Keratinocyte (primary cell): ENCODE data around the gene TIE1. TPM values are rescaled to one million over a fixed set of nuclear protein-coding genes. Genes with fewer than 3 reads are reported as not detected.

Experiments used
- DNase-seq: peaks from one replicate; pipeline ENCODE4 v3.0.0-alpha.2; 2011; ENCODE audit warnings: low read depth, missing footprints, low spot score
- FAIRE-seq: peaks from 2 replicates; lab custom pipeline; 2011; peaks lifted over from hg19 to GRCh38; lab: Jason Lieb, UNC
- H2AFZ ChIP-seq: 2 replicates; pipeline ENCODE4 v1.6.0; 2012; ENCODE audit warnings: low read length, control low read depth, inconsistent platforms; ENCODE audit not compliant: control insufficient read depth
- H3K27ac ChIP-seq: 2 replicates; pipeline ENCODE4 v1.5.1; 2011; ENCODE audit warnings: low read length; ENCODE audit not compliant: control insufficient read depth, insufficient read depth
- H3K27me3 ChIP-seq: 3 replicates; pipeline ENCODE4 v1.6.0; 2011; ENCODE audit warnings: low read length; ENCODE audit not compliant: control insufficient read depth, insufficient read depth; ENCODE audit errors: extremely low read depth
- H3K36me3 ChIP-seq, 2 experiments: 2 replicates in 1 of 2; 3 replicates in 1 of 2; pipeline ENCODE4 v1.5.1; 2011; ENCODE audit warnings: low read length in 2 of 2, mild to moderate bottlenecking in 1 of 2; ENCODE audit not compliant: control insufficient read depth in 2 of 2, insufficient read depth in 2 of 2; ENCODE audit errors: extremely low read depth in 1 of 2
- H3K4me1 ChIP-seq: 3 replicates; pipeline ENCODE4 v1.5.1; 2011; ENCODE audit warnings: low read length; ENCODE audit not compliant: control insufficient read depth, insufficient read depth; ENCODE audit errors: extremely low read depth
- H3K4me2 ChIP-seq: 3 replicates; pipeline ENCODE4 v1.6.0; 2011; ENCODE audit warnings: low read depth, low read length; ENCODE audit not compliant: control insufficient read depth, insufficient read depth; ENCODE audit errors: extremely low read depth
- H3K4me3 ChIP-seq, 3 experiments: fragments of 200-600 bp in 1 of 3; sonication (generic) in 1 of 3; 2 replicates in 2 of 3; 3 replicates in 1 of 3; pipeline ENCODE4 v1.5.1; 2011 to 2016; ENCODE audit warnings: low read length in 3 of 3, mild to moderate bottlenecking in 3 of 3, control low read depth in 2 of 3, inconsistent platforms in 1 of 3, low read depth in 1 of 3, mixed read lengths in 1 of 3, mixed run types in 1 of 3, moderate library complexity in 1 of 3; ENCODE audit not compliant: control insufficient read depth in 2 of 3, insufficient read depth in 2 of 3; ENCODE audit errors: extremely low read depth in 1 of 3
- H3K79me2 ChIP-seq: 2 replicates; pipeline ENCODE4 v1.6.0; 2012; ENCODE audit warnings: low read length; ENCODE audit not compliant: control insufficient read depth, insufficient read depth
- H3K9ac ChIP-seq: 3 replicates; pipeline ENCODE4 v1.6.0; 2011; ENCODE audit warnings: low read length; ENCODE audit not compliant: control insufficient read depth, insufficient read depth; ENCODE audit errors: extremely low read depth
- H3K9me1 ChIP-seq: 3 replicates; pipeline ENCODE4 v1.6.0; 2011; ENCODE audit warnings: low read length; ENCODE audit not compliant: control insufficient read depth, insufficient read depth; ENCODE audit errors: extremely low read depth
- H3K9me3 ChIP-seq: 2 replicates; pipeline ENCODE4 v1.5.1; 2012; ENCODE audit warnings: low read depth, low read length; ENCODE audit not compliant: control insufficient read depth
- H4K20me1 ChIP-seq: 3 replicates; pipeline ENCODE4 v1.6.0; 2011; ENCODE audit warnings: low read length; ENCODE audit not compliant: control insufficient read depth, insufficient read depth; ENCODE audit errors: extremely low read depth
- EZH2 ChIP-seq: IDR thresholded peaks from one replicate; pipeline ENCODE4 v1.6.1; 2012; ENCODE audit warnings: inconsistent platforms, mild to moderate bottlenecking, low read length, moderate library complexity
- dilution Hi-C: fragments of 300-500 bp; cut with MboI; formaldehyde crosslinking; loops from one replicate; pipeline ENCODE4 v1.7.0; 2020; ENCODE audit warnings: low sequenced_read_pairs; ENCODE audit not compliant: extremely low pct_ligation_motif_present
- polyA plus RNA-seq, 5 experiments: library from polyadenylated mRNA; depleted of rRNA in 3 of 5; stranded (reverse) in 3 of 5; stranded (forward) in 1 of 5; unstranded in 1 of 5; fragments of >200 nt; gene quantifications; 1 replicate in 1 of 5; 2 replicates in 3 of 5; 3 replicates in 1 of 5; pipeline versions ENCODE4 v1.2.1 to v1.2.3, GENCODE V29; 2011 to 2012; ENCODE audit warnings: missing spikeins in 2 of 5, low read depth in 1 of 5, low replicate concordance in 1 of 5
- TF ChIP-seq, protein P1 (sequence below), 3 experiments: IDR thresholded peaks in 1 of 3; conservative IDR thresholded peaks in 1 of 3; optimal IDR thresholded peaks in 1 of 3; 2 replicates in 2 of 3; 3 replicates in 1 of 3; pipeline versions ENCODE3 to v1.5.1; 2011; ENCODE audit warnings: low read length in 3 of 3, mild to moderate bottlenecking in 3 of 3, moderate library complexity in 2 of 3, control low read depth in 1 of 3, inconsistent platforms in 1 of 3; ENCODE audit not compliant: insufficient read depth in 2 of 3; ENCODE audit errors: extremely low read depth in 1 of 3

Gene TIE1
- polyA plus RNA-seq, 1 donor (not counting 4 experiments of a cell fraction or from before 2014, with no cell fraction given): not detected

DNA sequence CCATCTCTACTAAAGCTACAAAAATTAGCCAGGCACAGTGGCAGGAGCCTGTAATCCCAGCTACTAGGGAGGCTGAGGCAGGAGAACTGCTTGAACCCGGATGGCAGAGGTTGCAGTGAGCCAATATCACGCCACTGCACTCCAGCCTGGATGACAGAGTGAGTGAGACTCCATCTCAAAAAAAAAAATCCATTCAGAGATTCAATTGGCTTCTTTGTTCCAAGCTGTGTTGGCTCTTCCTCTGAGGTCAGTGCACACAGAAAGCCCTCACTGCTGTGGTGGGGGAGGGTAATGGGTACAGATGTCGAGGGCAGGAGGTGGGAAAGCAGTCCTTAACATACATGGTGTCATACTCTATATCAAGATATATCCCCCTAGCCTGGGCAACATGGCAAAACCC is 14.7 kb downstream of the TIE1 start:
- no peaks in the 10 kb centered on the region for H3K9me1 ChIP-seq
- DNase-seq: no peak
- H3K36me3 ChIP-seq: no peaks in the 10 kb centered on the region
- no peaks in the 10 kb centered on the region for H3K4me1 ChIP-seq
- dilution Hi-C loops: no loop called here
- no peak for FAIRE-seq
- peaks cover 4% of the 10 kb centered on the region for H3K27me3 ChIP-seq
- H3K9ac ChIP-seq: no peak overlapping the region
- H3K79me2 ChIP-seq: no peaks in the 10 kb centered on the region
- H2AFZ ChIP-seq: no peak overlapping the region
- no peak overlapping the region for H3K4me3 ChIP-seq
- no peak for TF ChIP-seq EZH2
- TF ChIP-seq, protein P1, sequence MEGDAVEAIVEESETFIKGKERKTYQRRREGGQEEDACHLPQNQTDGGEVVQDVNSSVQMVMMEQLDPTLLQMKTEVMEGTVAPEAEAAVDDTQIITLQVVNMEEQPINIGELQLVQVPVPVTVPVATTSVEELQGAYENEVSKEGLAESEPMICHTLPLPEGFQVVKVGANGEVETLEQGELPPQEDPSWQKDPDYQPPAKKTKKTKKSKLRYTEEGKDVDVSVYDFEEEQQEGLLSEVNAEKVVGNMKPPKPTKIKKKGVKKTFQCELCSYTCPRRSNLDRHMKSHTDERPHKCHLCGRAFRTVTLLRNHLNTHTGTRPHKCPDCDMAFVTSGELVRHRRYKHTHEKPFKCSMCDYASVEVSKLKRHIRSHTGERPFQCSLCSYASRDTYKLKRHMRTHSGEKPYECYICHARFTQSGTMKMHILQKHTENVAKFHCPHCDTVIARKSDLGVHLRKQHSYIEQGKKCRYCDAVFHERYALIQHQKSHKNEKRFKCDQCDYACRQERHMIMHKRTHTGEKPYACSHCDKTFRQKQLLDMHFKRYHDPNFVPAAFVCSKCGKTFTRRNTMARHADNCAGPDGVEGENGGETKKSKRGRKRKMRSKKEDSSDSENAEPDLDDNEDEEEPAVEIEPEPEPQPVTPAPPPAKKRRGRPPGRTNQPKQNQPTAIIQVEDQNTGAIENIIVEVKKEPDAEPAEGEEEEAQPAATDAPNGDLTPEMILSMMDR (optimal IDR thresholded peaks at IDR 0.05 in 1 of 3, IDR thresholded peaks at IDR 0.05 in 1 of 3, conservative IDR thresholded peaks at IDR 0.05 in 1 of 3; ENCODE audit: extremely low read depth in 1 of 3, insufficient read depth in 2 of 3, low read length in 3 of 3): no peak
- H3K4me2 ChIP-seq: no peak overlapping the region
- no peak overlapping the region for H3K27ac ChIP-seq
- no peaks in the 10 kb centered on the region for H3K9me3 ChIP-seq
- no peaks in the 10 kb centered on the region for H4K20me1 ChIP-seq

DNA sequence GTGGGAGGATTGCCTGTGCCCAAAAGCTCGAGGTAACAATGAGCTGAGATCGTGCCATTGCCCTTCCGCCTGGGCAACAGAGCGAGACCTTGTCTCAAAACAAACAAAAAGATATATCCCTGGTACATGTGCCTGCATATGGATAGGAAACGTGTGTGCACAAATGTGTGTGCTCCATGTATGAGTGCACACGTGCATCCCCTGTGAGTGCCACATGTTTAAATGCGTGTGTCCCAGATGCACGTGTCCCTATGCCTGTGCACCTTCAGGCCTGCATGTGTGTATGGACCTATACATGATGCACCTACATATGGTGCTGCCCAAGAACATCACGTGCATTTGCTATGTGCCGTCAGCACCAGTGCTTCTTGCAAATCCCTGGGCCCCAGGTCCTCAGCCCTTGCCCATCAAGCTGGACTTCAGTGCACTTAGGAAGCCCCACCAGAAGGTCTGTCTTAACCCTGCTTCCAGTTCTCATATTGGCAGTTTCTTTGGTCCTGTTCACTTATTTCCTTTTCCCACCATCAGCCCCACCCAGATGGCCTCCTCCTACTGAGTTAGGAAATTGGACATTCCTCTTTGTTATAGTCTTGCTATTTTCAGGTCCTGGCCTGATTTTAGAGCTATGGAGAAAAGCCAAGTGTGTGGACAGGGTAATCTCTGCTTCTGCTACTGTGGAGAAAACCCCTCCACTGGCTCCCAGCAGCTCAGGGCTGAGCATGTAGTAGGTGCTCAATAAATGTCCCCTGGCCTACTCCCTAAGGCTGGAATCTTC is 15.4 kb downstream of the TIE1 start:
- Histone ChIP-seq H3K9me1 (no peaks in the 10 kb centered on the region), H3K4me3 (no peak overlapping the region), H4K20me1 (no peaks in the 10 kb centered on the region), H3K27ac (no peak overlapping the region), H3K9ac (no peak overlapping the region), H3K27me3 (peaks cover 4% of the 10 kb centered on the region), H3K4me2 (no peak overlapping the region), H3K79me2 (no peaks in the 10 kb centered on the region), H2AFZ (no peak overlapping the region), H3K4me1 (no peaks in the 10 kb centered on the region), H3K36me3 (no peaks in the 10 kb centered on the region), H3K9me3 (no peaks in the 10 kb centered on the region)
- no peak for DNase-seq
- dilution Hi-C loops: no loop called here
- FAIRE-seq: no peak
- TF ChIP-seq EZH2: no peak
- TF ChIP-seq, protein P1 (optimal IDR thresholded peaks at IDR 0.05 in 1 of 3, IDR thresholded peaks at IDR 0.05 in 1 of 3, conservative IDR thresholded peaks at IDR 0.05 in 1 of 3; ENCODE audit: extremely low read depth in 1 of 3, insufficient read depth in 2 of 3, low read length in 3 of 3): no peak
